HG03095 (cell line): ENCODE results near the gene KTN1.

Source experiments
- ATAC-seq: cut with Tn5 transposase; IDR thresholded peaks from one replicate; pipeline ENCODE4 v1.9.1; 2021; ENCODE audit warnings: moderate library complexity; ENCODE audit not compliant: unreplicated experiment

Gene KTN1

DNA sequence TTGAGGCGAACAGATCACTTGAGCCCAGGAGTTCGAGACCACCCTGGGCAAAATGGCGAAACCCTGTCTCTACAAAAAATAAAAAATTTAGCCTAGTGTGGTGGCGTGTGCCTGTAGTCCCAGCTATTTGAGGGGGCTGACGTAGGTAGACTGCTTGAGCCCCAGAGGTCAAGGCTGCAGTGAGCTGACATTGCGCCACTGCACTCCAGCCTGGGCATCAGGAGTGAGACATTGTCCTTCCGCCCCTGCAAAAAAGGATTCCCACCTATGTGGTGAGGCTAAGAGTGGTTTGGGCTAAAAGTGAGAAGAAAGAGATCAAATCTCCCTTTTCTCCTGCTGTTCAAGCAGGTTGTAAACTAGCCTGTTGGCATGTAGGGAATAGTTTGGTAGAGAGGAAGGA, 5.0 kb upstream of the KTN1 start:
- no peak for ATAC-seq

DNA sequence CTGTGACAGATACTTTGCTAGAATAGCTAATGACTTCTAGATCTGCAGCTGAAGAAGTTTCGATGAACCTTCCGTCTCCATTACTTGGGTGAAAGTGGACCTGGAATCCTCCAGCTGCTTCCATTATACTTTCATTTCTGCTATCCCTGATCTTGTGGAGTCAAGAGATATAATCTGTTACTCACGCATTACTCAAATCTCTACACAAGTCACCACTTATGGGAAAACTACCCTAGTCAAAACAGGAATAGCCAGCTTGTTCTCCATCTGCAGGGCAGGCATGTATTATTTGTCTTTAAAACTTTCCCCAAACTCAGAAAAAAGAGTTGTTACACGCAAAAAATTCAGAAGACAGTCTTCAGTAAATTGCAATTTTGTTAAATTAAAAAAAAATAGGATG, 2.8 kb upstream of the KTN1 start:
- no peak for ATAC-seq

GRCh38 chr14:55578511-55578910, 1.5 kb upstream of the KTN1 start:
- no peak for ATAC-seq

- peak; percentile 37 for ATAC-seq
Measured at GRCh38 chr14:55580470-55581341, 699 bp downstream of the KTN1 start.

- ATAC-seq = no peak
Measured at GRCh38 chr14:55581342-55581771, 1.4 kb downstream of the KTN1 start.

GRCh38 chr14:55582746-55583145, 2.7 kb downstream of the KTN1 start:
- peak; percentile 24 for ATAC-seq

DNA sequence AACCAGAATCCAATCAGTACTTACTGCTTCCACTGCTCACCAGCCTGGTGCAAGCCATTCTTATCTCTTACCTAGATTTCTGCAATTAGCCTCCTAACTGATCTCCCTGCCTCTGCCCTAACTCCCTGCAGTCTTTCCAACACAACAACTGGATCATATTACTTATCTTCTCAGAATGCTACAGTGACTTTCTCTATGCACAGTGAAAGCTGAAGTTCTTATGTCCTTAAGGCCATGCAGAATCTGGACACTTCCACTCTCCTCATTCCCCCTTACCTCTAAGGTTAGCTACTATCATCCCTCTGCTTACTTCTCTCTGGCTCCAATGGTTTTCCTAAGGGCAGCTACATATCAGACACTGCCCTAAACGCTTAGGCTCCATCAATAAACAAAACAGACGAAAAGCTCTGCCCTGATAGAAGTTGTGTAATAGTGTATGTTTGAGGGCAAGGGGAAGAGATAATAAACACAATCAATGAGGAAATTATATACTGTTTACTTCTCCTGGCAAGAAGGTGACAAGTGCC, 4.0 kb downstream of the KTN1 start:
- no peak for ATAC-seq

DNA sequence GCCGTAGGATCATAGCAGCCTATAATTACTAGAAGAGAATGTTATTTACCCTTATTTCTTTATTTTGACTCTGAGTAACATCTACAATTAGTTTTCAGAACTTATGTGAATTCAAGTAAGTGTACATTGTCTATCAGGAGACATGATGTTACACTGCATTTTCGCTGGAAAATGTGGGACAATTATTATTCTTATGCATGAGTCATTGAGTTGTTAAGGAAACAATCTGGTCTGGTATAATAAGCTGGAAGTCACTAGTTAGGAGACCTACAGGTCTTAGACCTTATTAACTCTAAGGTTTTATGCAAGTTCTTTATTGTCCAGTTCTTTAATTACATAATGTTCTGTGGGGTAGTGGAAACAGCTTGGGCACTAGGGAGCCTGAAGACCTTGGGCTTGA, 5.8 kb downstream of the KTN1 start:
- ATAC-seq = no peak

DNA sequence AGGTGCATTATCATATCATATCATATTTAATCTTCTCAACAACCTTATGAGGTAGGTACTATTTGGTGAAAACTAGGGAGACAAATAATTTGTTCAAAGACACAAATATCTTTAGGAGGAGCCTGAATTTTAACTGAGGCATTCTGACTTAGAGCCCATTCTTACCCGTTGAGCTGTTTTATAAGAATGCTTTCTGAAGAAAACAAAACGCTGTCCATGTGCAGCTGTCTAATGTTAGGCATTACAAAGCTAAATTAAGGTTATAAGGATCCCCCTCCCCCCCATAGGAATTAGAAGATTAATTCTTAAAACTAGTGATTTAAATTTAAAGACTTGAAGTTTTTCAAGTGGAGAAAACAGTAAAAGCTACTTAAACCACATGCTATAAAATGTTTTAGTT, 6.4 kb downstream of the KTN1 start:
- no peak for ATAC-seq

GRCh38 chr14:55587847-55588246, 7.8 kb downstream of the KTN1 start:
- ATAC-seq = no peak

DNA sequence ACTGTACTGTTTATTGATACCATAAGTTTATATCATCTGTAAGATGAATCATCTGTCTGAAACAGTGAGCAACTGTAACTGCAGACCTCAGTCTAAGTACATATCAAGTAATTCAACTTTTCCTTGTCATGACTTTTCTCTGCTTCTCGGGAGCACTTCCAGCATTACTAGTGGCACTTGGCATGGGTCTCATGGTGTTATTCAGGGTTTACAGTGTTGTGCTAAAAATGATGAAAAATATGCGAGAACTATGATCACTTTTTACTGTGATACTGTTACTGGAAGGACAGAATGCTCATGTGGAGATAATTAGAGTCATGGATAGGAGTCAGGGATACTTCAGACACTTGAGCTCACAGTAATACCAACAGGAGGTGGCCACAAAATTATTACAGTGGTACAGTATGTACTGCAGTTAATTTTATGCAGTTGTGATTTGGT, 8.3 kb downstream of the KTN1 start:
- ATAC-seq = no peak

DNA sequence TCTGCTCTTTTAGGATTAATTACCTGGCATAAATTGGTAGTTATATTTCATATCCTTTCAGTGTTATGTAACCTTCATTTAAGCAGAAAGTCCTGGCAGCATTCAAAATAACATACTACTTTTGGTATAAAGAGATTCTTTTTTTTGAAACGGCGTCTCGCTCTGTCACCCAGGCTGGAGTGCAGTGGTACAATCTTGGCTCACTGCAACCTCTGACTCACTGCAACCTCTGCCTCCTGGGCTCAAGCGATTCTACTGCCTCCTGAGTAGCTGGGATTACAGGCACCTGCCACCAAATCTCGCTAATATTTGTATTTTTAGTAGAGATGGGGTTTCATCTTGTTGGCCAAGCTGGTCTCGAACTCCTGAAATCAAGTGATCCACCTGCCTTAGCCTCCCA, 9.2 kb downstream of the KTN1 start:
- ATAC-seq = no peak

GRCh38 chr14:55592436-55592835, 12.4 kb downstream of the KTN1 start:
- ATAC-seq = no peak

DNA sequence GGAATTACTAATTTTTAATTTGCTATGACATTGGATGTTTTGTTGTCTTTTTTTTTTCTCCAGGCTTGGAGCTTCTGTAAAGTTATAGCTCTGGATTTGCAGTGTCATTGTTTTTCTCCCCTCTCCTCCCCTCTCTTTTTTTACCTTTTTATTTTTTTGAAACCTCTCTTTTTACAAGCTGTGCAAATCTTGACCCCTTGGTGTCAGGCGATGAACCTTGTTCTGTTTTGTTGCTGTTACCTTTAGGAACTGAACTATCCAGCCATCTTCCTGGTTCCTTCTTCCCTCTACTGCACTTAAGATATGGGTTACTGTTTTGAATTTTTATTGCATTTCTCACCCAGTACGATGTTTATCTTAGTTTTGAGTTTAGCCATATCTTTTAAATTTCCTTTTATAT, 13.7 kb downstream of the KTN1 start:
- no peak for ATAC-seq

GRCh38 chr14:55599250-55599879, 19.4 kb downstream of the KTN1 start:
- no peak for ATAC-seq

GRCh38 chr14:55600784-55601561, 21.0 kb downstream of the KTN1 start:
- no peak for ATAC-seq

DNA sequence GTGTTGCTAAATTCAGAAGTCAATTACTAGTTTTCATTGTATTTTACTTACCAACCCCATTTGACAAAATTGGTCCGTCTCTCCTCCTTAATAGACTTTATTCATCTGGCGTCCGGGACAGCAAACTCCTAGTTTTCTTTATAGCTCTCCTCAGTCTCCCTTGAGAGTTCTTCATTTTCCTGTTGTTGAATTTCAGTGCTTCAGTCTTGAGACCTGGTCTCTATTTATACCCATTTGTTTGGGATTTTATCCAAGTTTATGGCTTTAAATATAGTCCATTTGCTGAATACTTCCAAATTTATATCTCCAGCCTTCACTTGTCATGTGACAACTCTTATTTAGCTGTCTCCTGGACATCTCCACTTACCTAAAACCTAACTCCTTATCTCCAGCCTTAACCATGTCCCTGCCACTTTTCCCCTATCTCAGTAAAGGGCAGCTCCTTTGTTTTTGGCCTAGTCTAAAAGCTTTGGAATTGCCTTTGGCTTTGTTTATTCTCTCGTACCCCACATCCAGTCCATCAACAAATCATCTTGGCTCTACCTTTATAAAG, 23.5 kb downstream of the KTN1 start:
- no peak for ATAC-seq

DNA sequence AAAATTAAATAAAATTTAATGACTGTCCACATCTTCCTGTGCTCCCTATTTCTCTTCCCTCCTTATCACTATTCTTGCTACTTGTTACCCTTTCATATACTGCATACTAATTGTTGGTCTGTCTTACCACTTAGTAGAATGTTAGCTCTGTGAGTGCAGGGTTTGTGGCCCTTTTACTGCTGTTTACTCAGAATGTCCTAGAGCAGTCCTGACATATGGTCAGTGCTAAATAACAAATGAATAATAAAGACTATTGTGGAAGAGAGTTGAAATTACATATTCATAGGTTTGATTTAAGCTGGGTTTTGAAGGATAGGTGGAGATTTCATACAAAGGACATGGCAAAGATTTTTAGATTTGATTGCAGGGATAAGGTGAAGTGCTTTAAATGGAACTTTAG, 24.5 kb downstream of the KTN1 start:
- no peak for ATAC-seq

GRCh38 chr14:55604900-55605418, 25.0 kb downstream of the KTN1 start:
- no peak for ATAC-seq

- ATAC-seq = no peak
Measured at GRCh38 chr14:55605793-55606192, 25.8 kb downstream of the KTN1 start.

- ATAC-seq = no peak
Measured at GRCh38 chr14:55607386-55607785, 27.4 kb downstream of the KTN1 start.
